HEK293 (cell line): ENCODE results near the gene KANSL1.
"Not testable (repeated sequence)": the region's sequence is repeated elsewhere in the genome, so short reads cannot be mapped to it uniquely, and the experiment has no call there.

Source experiments
- CTCF ChIA-PET: fragments of 350-600 bp; formaldehyde crosslinking; extraction: SDS; loops from one replicate; lab custom pipeline; 2021; ENCODE audit warnings: antibody characterized with exemption; lab: Yijun Ruan, JAX
- POLR2A ChIA-PET: fragments of 300-600 bp; formaldehyde crosslinking; extraction: SDS; loops from one replicate; lab custom pipeline; 2020; ENCODE audit warnings: antibody characterized with exemption, inconsistent platforms; lab: Yijun Ruan, JAX
- H3K27ac ChIP-seq: fragments of 200-500 bp; sonication (Bioruptor generic); 2 replicates; pipeline ENCODE4 v1.5.1; 2014; ENCODE audit warnings: low read depth, low read length, control low read depth, inconsistent platforms; ENCODE audit errors: extremely low read depth
- H3K36me3 ChIP-seq, 2 experiments: fragments of 200-500 bp in 1 of 2; sonication (Bioruptor generic) in 1 of 2; 1 replicate in 1 of 2; 2 replicates in 1 of 2; pipeline ENCODE4 v1.5.1; 2014 to 2017; ENCODE audit warnings: inconsistent platforms in 2 of 2, low read length in 2 of 2; ENCODE audit not compliant: control insufficient read depth in 2 of 2, insufficient read depth in 1 of 2
- H3K4me1 ChIP-seq: fragments of 200-500 bp; sonication (Bioruptor generic); 2 replicates; pipeline ENCODE4 v1.5.1; 2014; ENCODE audit warnings: mild to moderate bottlenecking, low read length, inconsistent platforms; ENCODE audit not compliant: control insufficient read depth, insufficient read depth
- H3K4me3 ChIP-seq: 2 replicates; pipeline ENCODE4 v1.5.1; 2011; ENCODE audit warnings: low read depth, mild to moderate bottlenecking, control low read depth, low read length, moderate library complexity
- H3K9me3 ChIP-seq: fragments of 200-500 bp; sonication (Bioruptor generic); 2 replicates; pipeline ENCODE4 v1.5.1; 2014; ENCODE audit warnings: low read depth, low read length, inconsistent platforms; ENCODE audit not compliant: control insufficient read depth, insufficient read depth
- GLIS1 ChIP-seq: fragments of 450-650 bp; formaldehyde crosslinking; IDR thresholded peaks from 2 replicates; pipeline ENCODE4 v1.5.1; 2016; ENCODE audit warnings: missing biosample characterization, missing genetic modification characterization
- KLF1 ChIP-seq: fragments of 450-650 bp; formaldehyde crosslinking; IDR thresholded peaks from 2 replicates; pipeline ENCODE4 v1.5.1; 2016; ENCODE audit warnings: missing biosample characterization, missing genetic modification characterization
- KLF16 ChIP-seq: fragments of 450-650 bp; formaldehyde crosslinking; IDR thresholded peaks from 2 replicates; pipeline ENCODE4 v1.5.1; 2017; ENCODE audit warnings: missing biosample characterization, missing genetic modification characterization
- PRDM1 ChIP-seq: fragments of 450-650 bp; formaldehyde crosslinking; IDR thresholded peaks from 2 replicates; pipeline ENCODE4; 2016; ENCODE audit warnings: missing biosample characterization, missing genetic modification characterization
- ZIC2 ChIP-seq: fragments of 450-650 bp; formaldehyde crosslinking; IDR thresholded peaks from 2 replicates; pipeline ENCODE4 v1.5.1; 2016; ENCODE audit warnings: missing biosample characterization, missing genetic modification characterization
- ZNF138 ChIP-seq: fragments of 450-650 bp; formaldehyde crosslinking; IDR thresholded peaks from 2 replicates; pipeline ENCODE4 v1.5.1; 2016; ENCODE audit warnings: missing biosample characterization, missing genetic modification characterization, borderline replicate concordance
- ZNF223 ChIP-seq: fragments of 450-650 bp; formaldehyde crosslinking; IDR thresholded peaks from 2 replicates; pipeline ENCODE4 v1.5.1; 2016; ENCODE audit warnings: missing biosample characterization, missing genetic modification characterization
- ZNF341 ChIP-seq: fragments of 450-650 bp; formaldehyde crosslinking; IDR thresholded peaks from 2 replicates; pipeline ENCODE4; 2016; ENCODE audit warnings: low read depth, missing biosample characterization, missing genetic modification characterization
- ZNF366 ChIP-seq: fragments of 450-650 bp; formaldehyde crosslinking; conservative IDR thresholded peaks from 2 replicates; pipeline ENCODE4 v1.5.1; 2016; ENCODE audit warnings: missing biosample characterization, missing genetic modification characterization
- ZNF600 ChIP-seq: fragments of 450-650 bp; formaldehyde crosslinking; IDR thresholded peaks from 2 replicates; pipeline ENCODE4 v1.5.1; 2016; ENCODE audit warnings: missing biosample characterization, missing genetic modification characterization
- ZNF654 ChIP-seq: fragments of 450-650 bp; formaldehyde crosslinking; IDR thresholded peaks from 2 replicates; pipeline ENCODE4 v1.5.1; 2016; ENCODE audit warnings: low read depth, missing biosample characterization, missing genetic modification characterization
- ZNF792 ChIP-seq: fragments of 450-650 bp; formaldehyde crosslinking; IDR thresholded peaks from 2 replicates; pipeline ENCODE4 v1.5.1; 2016; ENCODE audit warnings: missing biosample characterization, missing genetic modification characterization
- TF ChIP-seq, protein P1 (sequence below): fragments of 450-650 bp; formaldehyde crosslinking; IDR thresholded peaks from 2 replicates; pipeline ENCODE4 v1.5.1; 2016; ENCODE audit warnings: missing biosample characterization, missing genetic modification characterization
- TF ChIP-seq, protein P2 (sequence below): fragments of 450-650 bp; formaldehyde crosslinking; IDR thresholded peaks from 2 replicates; pipeline ENCODE4 v1.5.1; 2016; ENCODE audit warnings: missing biosample characterization, missing genetic modification characterization
- TF ChIP-seq, protein P3 (sequence below): fragments of 450-650 bp; formaldehyde crosslinking; IDR thresholded peaks from 2 replicates; pipeline ENCODE4 v1.5.1; 2017; ENCODE audit warnings: missing biosample characterization, missing genetic modification characterization

KANSL1 gene

DNA sequence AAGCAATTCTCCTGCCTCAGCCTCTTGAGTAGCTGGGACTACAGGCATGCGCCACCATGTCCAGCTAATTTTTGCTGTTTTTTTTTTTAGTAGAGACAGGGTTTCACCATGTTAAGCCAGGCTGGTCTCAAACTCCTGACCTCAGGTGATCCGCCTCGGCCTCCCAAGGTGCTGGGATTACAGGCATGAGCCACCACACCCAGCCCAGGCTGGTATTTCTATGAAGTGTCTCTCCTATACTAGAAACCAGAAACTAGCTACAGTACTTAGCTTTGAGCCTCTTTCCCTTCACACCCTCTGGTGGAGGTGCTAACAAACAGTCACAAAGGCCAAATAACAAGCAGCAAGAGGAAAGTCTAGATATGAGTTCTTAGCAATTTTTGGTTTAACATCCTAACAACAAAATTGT, 6.4 kb downstream of the KANSL1 start:
- CTCF ChIA-PET, result interaction anchor here (0.5 to 3.0 kb wide), 24 partner anchors 9 to 1912 kb away, joined by 3 to 26 read pairs (median 4); no protein-coding TSS in a partner anchor

DNA sequence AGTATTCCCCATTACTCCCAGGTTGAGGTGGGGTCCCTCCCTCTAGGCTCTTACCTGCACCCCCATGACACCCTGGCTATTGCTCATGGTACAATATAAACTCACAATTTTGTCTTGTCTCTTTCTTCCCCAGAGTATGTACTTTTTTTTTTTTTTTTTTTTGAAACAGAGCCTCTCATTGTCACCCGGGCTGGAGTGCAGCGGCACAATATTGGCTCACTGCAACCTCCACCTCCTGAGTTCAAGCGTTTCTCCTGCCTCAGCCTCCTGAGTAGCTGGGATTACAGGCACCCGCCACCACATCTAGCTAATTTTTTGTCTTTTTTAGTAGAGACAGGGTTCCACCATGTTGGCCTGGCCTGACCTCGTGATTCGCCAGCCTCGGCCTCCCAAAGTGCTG, 8.5 kb downstream of the KANSL1 start:
- POLR2A ChIA-PET, result interaction anchor here (0.5 kb wide), 1 partner anchor 8 kb away, joined by 3 read pairs; no protein-coding TSS in a partner anchor
- H3K27ac ChIP-seq, result no peak overlapping the region
- H3K4me3 ChIP-seq, result no peak overlapping the region
- H3K36me3 ChIP-seq, result no peaks in the 10 kb centered on the region; a peak in 1 of 3 replicates
- H3K4me1 ChIP-seq, result peaks cover 45% of the 10 kb centered on the region
- no peak for TF ChIP-seq ZNF138
- peak; percentile 37; the same call in 1 of the 2 replicates for TF ChIP-seq ZNF341 (tag by site-specific recombination)
- TF ChIP-seq, protein P1, sequence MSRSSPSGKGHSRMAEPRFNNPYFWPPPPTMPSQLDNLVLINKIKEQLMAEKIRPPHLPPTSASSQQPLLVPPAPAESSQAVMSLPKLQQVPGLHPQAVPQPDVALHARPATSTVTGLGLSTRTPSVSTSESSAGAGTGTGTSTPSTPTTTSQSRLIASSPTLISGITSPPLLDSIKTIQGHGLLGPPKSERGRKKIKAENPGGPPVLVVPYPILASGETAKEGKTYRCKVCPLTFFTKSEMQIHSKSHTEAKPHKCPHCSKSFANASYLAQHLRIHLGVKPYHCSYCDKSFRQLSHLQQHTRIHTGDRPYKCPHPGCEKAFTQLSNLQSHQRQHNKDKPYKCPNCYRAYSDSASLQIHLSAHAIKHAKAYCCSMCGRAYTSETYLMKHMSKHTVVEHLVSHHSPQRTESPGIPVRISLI (tag by site-specific recombination), result peak; percentile 77; the same call in 1 of the 2 replicates
- TF ChIP-seq ZNF792 (tag by site-specific recombination), result no peak
- TF ChIP-seq KLF16, result no peak
- peak; percentile 84 for TF ChIP-seq ZNF223 (tag by site-specific recombination)
- H3K9me3 ChIP-seq, result no peaks in the 10 kb centered on the region
- CTCF ChIA-PET, result interaction anchor here (0.7 to 2.3 kb wide), 6 partner anchors 8 to 140 kb away, joined by 3 to 8 read pairs (median 4); partner anchors contain the start of gene KANSL1

More for the DNA sequence above, 6.4 kb downstream of the KANSL1 start:
- not testable (repeated sequence) for H3K9me3 ChIP-seq, H3K36me3 ChIP-seq, H3K27ac ChIP-seq, H3K4me3 ChIP-seq
- POLR2A ChIA-PET, result interaction anchor here (0.6 to 1.2 kb wide), 3 partner anchors 10 to 78 kb away, joined by 3 read pairs; no protein-coding TSS in a partner anchor
- peaks cover 52% of the 10 kb centered on the region for H3K4me1 ChIP-seq
- TF ChIP-seq KLF1 (tag by site-specific recombination), result peak; percentile 57
- TF ChIP-seq ZNF654 (tag by site-specific recombination), result peak; percentile 37

DNA sequence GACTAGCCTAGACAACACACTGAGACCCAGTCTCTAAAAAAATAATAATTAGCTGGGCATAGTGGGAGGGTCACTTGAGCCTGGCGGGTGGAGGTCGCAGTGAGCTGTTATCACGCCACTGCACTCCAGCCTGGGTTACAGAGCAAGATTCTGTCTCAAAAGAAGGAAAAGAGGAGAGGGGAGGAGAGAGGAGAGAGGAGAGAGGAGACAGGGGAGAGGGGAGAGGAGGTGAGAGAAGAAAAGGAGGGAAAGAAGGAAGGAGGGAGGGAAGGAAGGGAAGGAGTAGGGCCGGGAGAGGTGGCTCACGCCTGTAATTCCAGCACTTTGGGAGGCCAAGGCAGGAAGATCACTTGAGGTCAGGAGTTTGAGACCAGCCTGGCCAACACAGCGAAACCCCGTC, 9.8 kb downstream of the KANSL1 start:
- not testable (repeated sequence) for H3K36me3 ChIP-seq, H3K27ac ChIP-seq, H3K9me3 ChIP-seq, H3K4me3 ChIP-seq
- H3K4me1 ChIP-seq, result peaks cover 50% of the 10 kb centered on the region
- TF ChIP-seq ZNF366 (tag by site-specific recombination), result peak; percentile 88
- 0 out of 2 replicates have a peak, but pooled peaks have one; percentile 17 for TF ChIP-seq GLIS1 (tag by site-specific recombination)
- TF ChIP-seq PRDM1 (tag by site-specific recombination), result peak; percentile 76
- 0 out of 2 replicates have a peak, but pooled peaks have one; percentile 11 for TF ChIP-seq ZNF792 (tag by site-specific recombination)
- TF ChIP-seq ZIC2 (tag by site-specific recombination), result peak; percentile 56
- TF ChIP-seq, protein P2, sequence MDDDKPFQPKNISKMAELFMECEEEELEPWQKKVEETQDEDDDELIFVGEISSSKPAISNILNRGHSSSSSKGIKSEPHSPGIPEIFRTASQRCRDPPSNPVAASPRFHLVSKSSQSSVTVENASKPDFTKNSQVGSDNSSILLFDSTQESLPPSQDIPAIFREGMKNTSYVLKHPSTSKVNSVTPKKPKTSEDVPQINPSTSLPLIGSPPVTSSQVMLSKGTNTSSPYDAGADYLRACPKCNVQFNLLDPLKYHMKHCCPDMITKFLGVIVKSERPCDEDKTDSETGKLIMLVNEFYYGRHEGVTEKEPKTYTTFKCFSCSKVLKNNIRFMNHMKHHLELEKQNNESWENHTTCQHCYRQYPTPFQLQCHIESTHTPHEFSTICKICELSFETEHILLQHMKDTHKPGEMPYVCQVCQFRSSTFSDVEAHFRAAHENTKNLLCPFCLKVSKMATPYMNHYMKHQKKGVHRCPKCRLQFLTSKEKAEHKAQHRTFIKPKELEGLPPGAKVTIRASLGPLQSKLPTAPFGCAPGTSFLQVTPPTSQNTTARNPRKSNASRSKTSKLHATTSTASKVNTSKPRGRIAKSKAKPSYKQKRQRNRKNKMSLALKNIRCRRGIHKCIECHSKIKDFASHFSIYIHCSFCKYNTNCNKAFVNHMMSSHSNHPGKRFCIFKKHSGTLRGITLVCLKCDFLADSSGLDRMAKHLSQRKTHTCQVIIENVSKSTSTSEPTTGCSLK, result 0 out of 2 replicates have a peak, but pooled peaks have one; percentile 42
- TF ChIP-seq ZNF600 (tag by site-specific recombination), result peak; percentile 51
- TF ChIP-seq, protein P3, sequence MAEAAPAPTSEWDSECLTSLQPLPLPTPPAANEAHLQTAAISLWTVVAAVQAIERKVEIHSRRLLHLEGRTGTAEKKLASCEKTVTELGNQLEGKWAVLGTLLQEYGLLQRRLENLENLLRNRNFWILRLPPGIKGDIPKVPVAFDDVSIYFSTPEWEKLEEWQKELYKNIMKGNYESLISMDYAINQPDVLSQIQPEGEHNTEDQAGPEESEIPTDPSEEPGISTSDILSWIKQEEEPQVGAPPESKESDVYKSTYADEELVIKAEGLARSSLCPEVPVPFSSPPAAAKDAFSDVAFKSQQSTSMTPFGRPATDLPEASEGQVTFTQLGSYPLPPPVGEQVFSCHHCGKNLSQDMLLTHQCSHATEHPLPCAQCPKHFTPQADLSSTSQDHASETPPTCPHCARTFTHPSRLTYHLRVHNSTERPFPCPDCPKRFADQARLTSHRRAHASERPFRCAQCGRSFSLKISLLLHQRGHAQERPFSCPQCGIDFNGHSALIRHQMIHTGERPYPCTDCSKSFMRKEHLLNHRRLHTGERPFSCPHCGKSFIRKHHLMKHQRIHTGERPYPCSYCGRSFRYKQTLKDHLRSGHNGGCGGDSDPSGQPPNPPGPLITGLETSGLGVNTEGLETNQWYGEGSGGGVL (tag by site-specific recombination), result peak; percentile 72
- ChIA-PET CTCF (interaction anchor here (0.6 to 2.3 kb wide), 5 partner anchors 10 to 290 kb away, joined by 3 to 8 read pairs (median 4); partner anchors contain the start of gene KANSL1), POLR2A (interaction anchor here (0.6 kb wide), 1 partner anchor 8 kb away, joined by 4 read pairs; no protein-coding TSS in a partner anchor)
